ENCODE data around the gene APOBEC3C.
"Not testable (repeated sequence)": the region's sequence is repeated elsewhere in the genome, so short reads cannot be mapped to it uniquely, and the experiment has no call there.

The APOBEC3C gene

GRCh38 chr22:38989466-38989865 lies 24.6 kb upstream of the APOBEC3C start:
- Histone ChIP-seq H3K4me2 (ENCODE audit: low read depth, low read length, poor library complexity, severe bottlenecking) (no peak overlapping the region), H2AFZ (ENCODE audit: low read length) (no peak overlapping the region)

GRCh38 chr22:38992871-38993371 lies 21.1 kb upstream of the APOBEC3C start:
- not testable (repeated sequence) for H3K27me3 ChIP-seq (ENCODE audit: insufficient read depth, low read length, poor library complexity, severe bottlenecking); H4K20me1 ChIP-seq (ENCODE audit: insufficient read depth, low read length, poor library complexity, severe bottlenecking); H3K79me2 ChIP-seq (ENCODE audit: insufficient read depth, low read length); H3F3A ChIP-seq (ENCODE audit: low read depth); H3K36me3 ChIP-seq (ENCODE audit: insufficient read depth, low read length); H2AFZ ChIP-seq (ENCODE audit: low read length); H3K9me3 ChIP-seq (ENCODE audit: insufficient read depth, low read depth, low read length); H3K9me2 ChIP-seq (replicated peaks; ENCODE audit: low read depth, low read length); H3K9ac ChIP-seq (ENCODE audit: low read depth, low read length, poor library complexity, severe bottlenecking); H3K4me2 ChIP-seq (ENCODE audit: low read depth, low read length, poor library complexity, severe bottlenecking); H3K4me3 ChIP-seq (ENCODE audit: low read length, poor library complexity, severe bottlenecking)
- peaks cover 16% of the 10 kb centered on the region for H3K4me1 ChIP-seq (ENCODE audit: insufficient read depth, low read length, poor library complexity, severe bottlenecking)

More at GRCh38 chr22:38989466-38989865, 24.6 kb upstream of the APOBEC3C start:
- Histone ChIP-seq H3K79me2 (ENCODE audit: insufficient read depth, low read length) (peaks cover 5% of the 10 kb centered on the region; the same call in 1 of the 2 replicates), H3K4me3 (ENCODE audit: low read length, poor library complexity, severe bottlenecking) (no peak overlapping the region), H3K4me1 (ENCODE audit: insufficient read depth, low read length, poor library complexity, severe bottlenecking) (peaks cover 25% of the 10 kb centered on the region), H3K9me3 (ENCODE audit: insufficient read depth, low read depth, low read length) (no peaks in the 10 kb centered on the region), H3K36me3 (ENCODE audit: insufficient read depth, low read length) (no peaks in the 10 kb centered on the region), H3K9me2 (replicated peaks; ENCODE audit: low read depth, low read length) (no peaks in the 10 kb centered on the region), H3K27me3 (ENCODE audit: insufficient read depth, low read length, poor library complexity, severe bottlenecking) (no peaks in the 10 kb centered on the region), H3K9ac (ENCODE audit: low read depth, low read length, poor library complexity, severe bottlenecking) (peak overlapping the region; percentile 31), H3F3A (ENCODE audit: low read depth) (no peaks in the 10 kb centered on the region), H4K20me1 (ENCODE audit: insufficient read depth, low read length, poor library complexity, severe bottlenecking) (no peaks in the 10 kb centered on the region)
- no peak for TF ChIP-seq CTCF (conservative IDR thresholded peaks at IDR 0.05; ENCODE audit: low read length)
- no peak for TF ChIP-seq EZH2phosphoT487 (IDR thresholded peaks at IDR 0.05; ENCODE audit: borderline replicate concordance)

GRCh38 chr22:38996105-38996504 lies 18.0 kb upstream of the APOBEC3C start:
- Histone ChIP-seq H3K9me2 (replicated peaks; ENCODE audit: low read depth, low read length) (no peaks in the 10 kb centered on the region), H3K36me3 (ENCODE audit: insufficient read depth, low read length) (no peaks in the 10 kb centered on the region), H3K9ac (ENCODE audit: low read depth, low read length, poor library complexity, severe bottlenecking) (no peak overlapping the region), H3K4me3 (ENCODE audit: low read length, poor library complexity, severe bottlenecking) (no peak overlapping the region), H3K27me3 (ENCODE audit: insufficient read depth, low read length, poor library complexity, severe bottlenecking) (no peaks in the 10 kb centered on the region), H4K20me1 (ENCODE audit: insufficient read depth, low read length, poor library complexity, severe bottlenecking) (no peaks in the 10 kb centered on the region), H3K4me1 (ENCODE audit: insufficient read depth, low read length, poor library complexity, severe bottlenecking) (no peaks in the 10 kb centered on the region), H3K9me3 (ENCODE audit: insufficient read depth, low read depth, low read length) (no peaks in the 10 kb centered on the region), H2AFZ (ENCODE audit: low read length) (no peak overlapping the region), H3K79me2 (ENCODE audit: insufficient read depth, low read length) (no peaks in the 10 kb centered on the region), H3F3A (ENCODE audit: low read depth) (no peaks in the 10 kb centered on the region), H3K4me2 (ENCODE audit: low read depth, low read length, poor library complexity, severe bottlenecking) (no peak overlapping the region)
- TF ChIP-seq EZH2phosphoT487 (IDR thresholded peaks at IDR 0.05; ENCODE audit: borderline replicate concordance) (no peak), CTCF (conservative IDR thresholded peaks at IDR 0.05; ENCODE audit: low read length) (no peak)

- H3K9ac ChIP-seq (ENCODE audit: low read depth, low read length, poor library complexity, severe bottlenecking), result no peak overlapping the region
- no peaks in the 10 kb centered on the region for H3K36me3 ChIP-seq (ENCODE audit: insufficient read depth, low read length)
- no peaks in the 10 kb centered on the region for H3K9me2 ChIP-seq (replicated peaks; ENCODE audit: low read depth, low read length)
- H3K4me1 ChIP-seq (ENCODE audit: insufficient read depth, low read length, poor library complexity, severe bottlenecking), result no peaks in the 10 kb centered on the region
- H3K27me3 ChIP-seq (ENCODE audit: insufficient read depth, low read length, poor library complexity, severe bottlenecking), result no peaks in the 10 kb centered on the region
- no peaks in the 10 kb centered on the region for H3F3A ChIP-seq (ENCODE audit: low read depth)
- H3K79me2 ChIP-seq (ENCODE audit: insufficient read depth, low read length), result no peaks in the 10 kb centered on the region
- no peaks in the 10 kb centered on the region for H3K9me3 ChIP-seq (ENCODE audit: insufficient read depth, low read depth, low read length)
- H3K4me3 ChIP-seq (ENCODE audit: low read length, poor library complexity, severe bottlenecking), result no peak overlapping the region
- no peak overlapping the region for H2AFZ ChIP-seq (ENCODE audit: low read length)
- H4K20me1 ChIP-seq (ENCODE audit: insufficient read depth, low read length, poor library complexity, severe bottlenecking), result no peaks in the 10 kb centered on the region
- TF ChIP-seq CTCF (conservative IDR thresholded peaks at IDR 0.05; ENCODE audit: low read length), result no peak
- TF ChIP-seq EZH2phosphoT487 (IDR thresholded peaks at IDR 0.05; ENCODE audit: borderline replicate concordance), result no peak
- H3K4me2 ChIP-seq (ENCODE audit: low read depth, low read length, poor library complexity, severe bottlenecking), result no peak overlapping the region
Measured at GRCh38 chr22:38997518-38997917, 16.5 kb upstream of the APOBEC3C start.
